Ectodermal cell (in vitro differentiated cells): ENCODE data around the gene EIF3F.

Experiments used
- H3K27ac ChIP-seq: 2 replicates; pipeline ENCODE4 v1.7.0; 2013; ENCODE audit warnings: mild to moderate bottlenecking, low read depth, low read length; ENCODE audit not compliant: insufficient read depth, poor library complexity, severe bottlenecking
- H3K27me3 ChIP-seq: 2 replicates; pipeline ENCODE4 v1.7.0; 2013; ENCODE audit warnings: mild to moderate bottlenecking, low read length; ENCODE audit not compliant: insufficient read depth, control insufficient read depth, poor library complexity, severe bottlenecking
- H3K36me3 ChIP-seq: one replicate; pipeline ENCODE4 v1.7.0; 2013; ENCODE audit warnings: low read length; ENCODE audit not compliant: control insufficient read depth, insufficient read depth
- H3K4me1 ChIP-seq: one replicate; pipeline ENCODE4 v1.7.0; 2013; ENCODE audit warnings: low read length; ENCODE audit not compliant: control insufficient read depth, insufficient read depth
- H3K4me3 ChIP-seq: 2 replicates; pipeline ENCODE4 v1.7.0; 2013; ENCODE audit warnings: low read depth, low read length, control low read depth; ENCODE audit not compliant: insufficient read depth
- H3K9me3 ChIP-seq: 2 replicates; pipeline ENCODE4 v1.7.0; 2013; ENCODE audit warnings: mild to moderate bottlenecking, low read length, moderate library complexity; ENCODE audit not compliant: control insufficient read depth
- WGBS, 2 experiments: methylation state at CpG; one replicate each; pipeline ENCODE4 v1.1.7; 2013; ENCODE audit warnings: missing lambda C conversion rate in 2 of 2; 5-methylcytosine and 5-hydroxymethylcytosine counted together

The EIF3F gene

GRCh38 chr11:7967826-7968225 is 19.3 kb upstream of the EIF3F start:
- Histone ChIP-seq H3K27me3 (no peaks in the 10 kb centered on the region), H3K36me3 (no peaks in the 10 kb centered on the region), H3K27ac (no peak overlapping the region), H3K4me3 (no peak overlapping the region), H3K4me1 (no peaks in the 10 kb centered on the region), H3K9me3 (no peaks in the 10 kb centered on the region)

DNA sequence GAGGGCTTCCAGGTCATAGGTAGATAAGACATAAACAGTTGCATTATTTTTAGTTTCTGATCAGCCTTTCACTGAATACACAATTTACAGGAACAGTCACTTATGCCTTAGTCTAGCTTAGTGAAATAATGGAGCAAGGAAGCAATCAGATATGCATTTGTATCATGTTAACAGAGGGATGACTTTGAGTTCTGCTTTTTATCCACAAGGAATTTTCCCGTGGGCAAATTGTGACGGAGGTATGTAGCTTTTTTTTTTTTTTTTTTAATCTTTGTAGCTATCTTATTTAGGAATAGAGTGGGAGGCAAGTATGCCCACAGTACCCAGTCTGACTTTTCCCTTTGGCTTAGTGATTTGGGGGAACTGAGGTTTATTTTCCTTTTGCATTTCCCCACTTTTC is 18.5 kb upstream of the EIF3F start:
- 83 to 97% methylated on average over 2 of the region's 2 CpGs for WGBS, 2 experiments
- no peak overlapping the region for H3K4me3 ChIP-seq
- H3K9me3 ChIP-seq, result no peaks in the 10 kb centered on the region
- no peaks in the 10 kb centered on the region for H3K4me1 ChIP-seq
- no peak overlapping the region for H3K27ac ChIP-seq
- H3K27me3 ChIP-seq, result no peaks in the 10 kb centered on the region
- no peaks in the 10 kb centered on the region for H3K36me3 ChIP-seq

DNA sequence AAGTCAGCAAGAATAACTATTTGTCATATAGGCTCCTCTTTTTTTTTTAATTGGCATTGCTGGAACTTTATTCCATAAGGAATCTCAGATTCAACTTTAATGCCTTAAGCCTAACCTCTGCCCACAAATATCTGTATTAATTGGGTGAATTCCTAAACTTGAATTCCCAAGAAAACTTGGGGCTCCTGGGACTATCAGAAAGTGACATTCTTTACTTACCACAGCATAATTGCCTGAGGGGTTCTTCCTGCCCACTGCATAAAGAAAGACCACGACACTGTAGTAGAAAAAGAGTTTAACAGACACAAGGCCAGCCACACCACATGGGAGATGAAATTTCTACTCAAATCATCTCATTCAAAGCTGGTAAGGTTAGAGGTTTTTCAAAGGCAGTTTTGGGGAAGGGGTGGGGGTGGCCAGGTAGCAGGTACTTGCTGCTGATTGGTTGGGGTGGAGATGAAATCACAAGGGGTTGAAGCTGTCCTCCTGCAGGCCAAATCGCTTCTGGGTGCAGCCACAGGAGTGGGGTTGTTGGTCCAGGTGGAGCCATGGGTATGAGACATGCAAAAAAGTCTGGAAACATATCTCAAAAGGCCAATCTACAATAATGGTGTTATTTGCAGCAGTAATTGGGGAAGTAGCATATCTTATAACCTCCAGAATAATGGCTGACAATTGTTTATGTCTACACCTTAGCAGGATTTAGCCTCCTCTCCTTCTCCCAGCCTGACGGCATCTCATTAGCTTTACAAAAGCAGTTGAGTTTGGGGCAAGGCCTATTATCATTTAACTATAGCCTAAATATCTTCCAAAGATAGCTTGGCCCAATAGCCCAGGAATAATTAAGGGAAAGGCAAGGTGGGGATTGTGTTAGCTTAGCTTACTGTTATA is 17.1 kb upstream of the EIF3F start:
- Histone ChIP-seq H3K9me3 (no peaks in the 10 kb centered on the region), H3K27ac (no peak overlapping the region), H3K4me3 (no peak overlapping the region), H3K36me3 (no peaks in the 10 kb centered on the region), H3K27me3 (no peaks in the 10 kb centered on the region), H3K4me1 (peaks cover 3% of the 10 kb centered on the region)
- WGBS, 2 experiments, result 63 to 71% methylated on average over 3 of the region's 3 CpGs

- Histone ChIP-seq H3K4me3 (no peak overlapping the region), H3K27me3 (no peaks in the 10 kb centered on the region), H3K4me1 (peaks cover 3% of the 10 kb centered on the region), H3K9me3 (no peaks in the 10 kb centered on the region), H3K36me3 (no peaks in the 10 kb centered on the region), H3K27ac (no peak overlapping the region)
Measured at GRCh38 chr11:7971846-7972245, 15.3 kb upstream of the EIF3F start.

DNA sequence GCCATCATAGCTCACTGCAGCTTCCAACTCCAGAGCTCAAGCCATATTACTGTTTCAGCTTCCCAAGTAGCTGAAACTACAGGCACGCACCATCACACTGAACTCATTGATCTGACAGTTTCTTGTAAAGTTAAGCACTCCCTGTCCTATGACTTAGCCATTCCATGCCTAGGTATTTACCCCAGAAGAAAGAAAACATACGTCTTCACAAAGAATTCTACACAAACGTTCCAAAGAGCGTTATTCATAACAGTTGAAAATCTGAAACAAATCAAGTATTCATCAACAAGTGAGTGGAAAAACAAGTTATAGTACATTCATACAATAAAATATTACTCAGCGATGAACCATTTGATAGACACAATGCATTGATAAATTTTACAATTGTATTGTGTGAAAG is 14.1 kb upstream of the EIF3F start:
- Histone ChIP-seq H3K4me3 (no peak overlapping the region), H3K4me1 (peaks cover 3% of the 10 kb centered on the region), H3K36me3 (no peaks in the 10 kb centered on the region), H3K27me3 (no peaks in the 10 kb centered on the region), H3K9me3 (no peaks in the 10 kb centered on the region), H3K27ac (no peak overlapping the region)
- 94 to 97% methylated on average over 4 to 5 of the region's 5 CpGs for WGBS, 2 experiments

GRCh38 chr11:7974668-7975067 is 12.5 kb upstream of the EIF3F start:
- H3K4me3 ChIP-seq, result no peak overlapping the region
- H3K9me3 ChIP-seq, result no peaks in the 10 kb centered on the region
- peaks cover 3% of the 10 kb centered on the region for H3K4me1 ChIP-seq
- H3K27ac ChIP-seq, result no peak overlapping the region
- no peaks in the 10 kb centered on the region for H3K36me3 ChIP-seq
- no peaks in the 10 kb centered on the region for H3K27me3 ChIP-seq
- WGBS, 2 experiments, result 91 to 96% methylated on average over 2 of the region's 2 CpGs

GRCh38 chr11:7977232-7977917 is 9.8 kb upstream of the EIF3F start:
- 92 to 93% methylated on average over 5 of the region's 5 CpGs for WGBS, 2 experiments

GRCh38 chr11:7981619-7982157 is 5.4 kb upstream of the EIF3F start:
- no peaks in the 10 kb centered on the region for H3K27me3 ChIP-seq
- H3K9me3 ChIP-seq, result no peaks in the 10 kb centered on the region
- H3K36me3 ChIP-seq, result no peaks in the 10 kb centered on the region
- 91 to 97% methylated on average over 1 of the region's 1 CpG for WGBS, 2 experiments
- H3K4me3 ChIP-seq, result no peak overlapping the region
- peaks cover 4% of the 10 kb centered on the region for H3K4me1 ChIP-seq
- H3K27ac ChIP-seq, result no peak overlapping the region

More at GRCh38 chr11:7977232-7977917, 9.8 kb upstream of the EIF3F start:
- Histone ChIP-seq H3K4me1 (peaks cover 3% of the 10 kb centered on the region), H3K27ac (no peak overlapping the region), H3K4me3 (no peak overlapping the region), H3K36me3 (no peaks in the 10 kb centered on the region), H3K9me3 (no peaks in the 10 kb centered on the region), H3K27me3 (no peaks in the 10 kb centered on the region)

DNA sequence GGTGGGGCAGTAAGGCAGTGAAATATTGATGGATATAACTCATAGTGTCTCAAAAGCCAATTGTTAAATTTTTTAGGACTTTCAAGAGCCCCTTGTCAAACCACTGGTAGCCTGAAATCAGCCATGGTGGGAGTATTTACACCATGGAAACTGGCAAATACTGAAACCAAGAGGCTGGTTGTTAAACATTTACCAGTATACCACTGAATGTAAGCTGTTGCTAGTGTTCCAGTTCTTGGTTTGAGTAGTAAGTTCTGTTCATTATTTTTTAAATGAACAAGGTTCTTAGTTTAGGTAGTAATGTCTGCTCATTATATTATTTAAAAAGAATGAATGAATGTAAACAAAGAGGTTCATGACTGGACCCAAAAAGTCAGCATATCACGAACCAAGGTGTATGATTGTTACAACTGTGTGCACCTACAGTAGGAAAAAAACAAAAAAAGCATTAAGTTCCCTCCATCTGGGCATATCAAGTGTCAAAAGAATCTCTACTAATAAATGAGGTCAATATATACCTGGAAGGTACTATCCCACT is 4.5 kb upstream of the EIF3F start:
- Histone ChIP-seq H3K9me3 (no peaks in the 10 kb centered on the region), H3K27me3 (no peaks in the 10 kb centered on the region), H3K27ac (no peak overlapping the region), H3K36me3 (no peaks in the 10 kb centered on the region), H3K4me1 (peaks cover 4% of the 10 kb centered on the region), H3K4me3 (no peak overlapping the region)
- WGBS, 2 experiments, result 90 to 100% methylated on average over 1 of the region's 1 CpG
